Erythroblast (primary cell): ENCODE data around the gene KRTAP4-6.

Experiments
- GATA1 ChIP-seq: IDR thresholded peaks from 2 replicates; pipeline ENCODE4 v1.6.1; 2011; ENCODE audit warnings: low read depth, mild to moderate bottlenecking, control low read depth, low read length, moderate library complexity
- POLR2A ChIP-seq: IDR thresholded peaks from 2 replicates; pipeline ENCODE4 v1.6.1; 2011; ENCODE audit warnings: mild to moderate bottlenecking, low read length

DNA sequence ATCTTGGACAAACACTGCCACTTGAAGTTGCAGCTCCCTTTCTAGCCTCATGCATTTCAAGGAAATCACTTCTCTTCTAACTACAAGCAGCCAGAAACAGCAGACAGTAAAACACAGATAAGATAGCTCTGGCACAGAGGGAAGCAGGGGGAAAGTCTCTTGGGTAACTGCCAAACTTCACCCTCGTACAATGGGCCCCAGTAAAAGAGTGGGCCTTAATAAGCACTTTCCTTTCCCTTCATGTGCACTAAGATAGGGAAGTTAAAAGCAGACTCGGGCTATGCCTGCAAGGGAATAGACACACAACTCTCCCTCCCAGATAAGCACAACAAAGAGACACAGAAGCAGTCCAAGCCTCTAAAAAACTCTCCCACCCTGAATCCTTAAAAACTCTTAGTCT lies 13.5 kb upstream of the KRTAP4-6 start:
- no peak for TF ChIP-seq POLR2A
- TF ChIP-seq GATA1: no peak
